PC-9 (cell line): ENCODE results near the gene SMIM12.

Source experiments
- CTCF ChIP-seq: fragments of 200-600 bp; sonication (generic); conservative IDR thresholded peaks from 2 replicates; pipeline ENCODE4 v1.6.1; 2017; ENCODE audit warnings: mixed run types, antibody characterized with exemption, mild to moderate bottlenecking, moderate library complexity
- EZH2 ChIP-seq: fragments of 200-600 bp; sonication (generic); IDR thresholded peaks from 2 replicates; pipeline ENCODE4 v1.8.0; 2017; ENCODE audit warnings: antibody characterized with exemption, low read depth

GRCh38 chr1:34874296-34874952, 14.9 kb upstream of the SMIM12 start:
- TF ChIP-seq CTCF, result no peak
- no peak for TF ChIP-seq EZH2
